HepG2 (cell line): ENCODE measurements around the gene PRR19. TPM values are rescaled to one million over a fixed set of nuclear protein-coding genes. Genes with fewer than 3 reads are reported as not detected.

Experiments
- ARNTL ChIP-seq: sonication (generic); formaldehyde crosslinking; IDR thresholded peaks from 2 replicates; pipeline ENCODE4 v1.4.0; 2020; ENCODE audit warnings: mild to moderate bottlenecking, missing genetic modification reagents
- DNMT3B ChIP-seq: conservative IDR thresholded peaks from 2 replicates; pipeline ENCODE4 v1.6.1; 2016; ENCODE audit warnings: missing biosample characterization, control low read depth
- FLYWCH1 ChIP-seq: sonication (generic); formaldehyde crosslinking; IDR thresholded peaks from 2 replicates; pipeline ENCODE4 v1.8.1; 2023; ENCODE audit warnings: mild to moderate bottlenecking, missing genetic modification reagents
- GATAD1 ChIP-seq: IDR thresholded peaks from 2 replicates; pipeline ENCODE4 v1.6.1; 2016; ENCODE audit warnings: missing genetic modification reagents, missing compliant biosample characterization
- NFAT5 ChIP-seq: sonication (generic); formaldehyde crosslinking; IDR thresholded peaks from 2 replicates; pipeline ENCODE4 v1.4.0; 2020; ENCODE audit warnings: missing genetic modification reagents
- POLR2G ChIP-seq: fragments of 200-400 bp; formaldehyde crosslinking; IDR thresholded peaks from 2 replicates; pipeline ENCODE4 v1.6.1; 2018; ENCODE audit warnings: mild to moderate bottlenecking, low read depth, low read length, moderate library complexity
- REL ChIP-seq: sonication (generic); formaldehyde crosslinking; conservative IDR thresholded peaks from 2 replicates; pipeline ENCODE4 v1.8.0; 2022; ENCODE audit warnings: mild to moderate bottlenecking, missing genetic modification reagents, moderate library complexity
- SSRP1 ChIP-seq: IDR thresholded peaks from 2 replicates; pipeline ENCODE4 v1.6.1; 2016; ENCODE audit warnings: control low read depth
- TEAD2 ChIP-seq: sonication (generic); formaldehyde crosslinking; IDR thresholded peaks from 2 replicates; pipeline ENCODE4 v1.9.0; 2021; ENCODE audit warnings: missing genetic modification reagents
- ZBTB38 ChIP-seq: sonication (generic); formaldehyde crosslinking; IDR thresholded peaks from 2 replicates; pipeline ENCODE4 v1.5.1; 2020; ENCODE audit warnings: mild to moderate bottlenecking, missing genetic modification reagents
- ZFP36L1 ChIP-seq: sonication (generic); formaldehyde crosslinking; IDR thresholded peaks from 2 replicates; pipeline ENCODE4 v1.8.0; 2022; ENCODE audit warnings: mild to moderate bottlenecking, missing genetic modification reagents, moderate library complexity
- ZNF431 ChIP-seq: sonication (generic); formaldehyde crosslinking; IDR thresholded peaks from 2 replicates; pipeline ENCODE4 v1.9.0; 2022; ENCODE audit warnings: missing genetic modification reagents, low read depth, mild to moderate bottlenecking, borderline replicate concordance
- ZNF446 ChIP-seq: sonication (generic); formaldehyde crosslinking; IDR thresholded peaks from 2 replicates; pipeline ENCODE4 v1.5.0; 2020; ENCODE audit warnings: mild to moderate bottlenecking, missing genetic modification reagents
- ZNF496 ChIP-seq: sonication (generic); formaldehyde crosslinking; IDR thresholded peaks from 2 replicates; pipeline ENCODE4 v1.8.1; 2023; ENCODE audit warnings: mild to moderate bottlenecking, moderate library complexity, missing genetic modification reagents; ENCODE audit not compliant: insufficient replicate concordance
- ZNF557 ChIP-seq: sonication (generic); formaldehyde crosslinking; IDR thresholded peaks from 2 replicates; pipeline ENCODE4 v1.4.0; 2020; ENCODE audit warnings: missing genetic modification reagents
- ZNF737 ChIP-seq: sonication (generic); formaldehyde crosslinking; IDR thresholded peaks from 2 replicates; pipeline ENCODE4 v1.5.0; 2020; ENCODE audit warnings: missing genetic modification reagents, mild to moderate bottlenecking, borderline replicate concordance
- polyA plus RNA-seq, 8 experiments: library from polyadenylated mRNA; depleted of rRNA in 3 of 8; stranded (reverse) in 7 of 8; unstranded in 1 of 8; fragments of >200 nt; fragmentation: Illumina TruSeq in 4 of 8; extraction: Trizol in 4 of 8; gene quantifications; 2 replicates each; pipeline versions ENCODE4 v1.2.1 to v1.2.3, GENCODE V29; 2011 to 2016; ENCODE audit warnings: low read depth in 4 of 8, missing spikeins in 1 of 8, mixed read lengths in 1 of 8; ENCODE audit not compliant: insufficient read depth in 1 of 8
- total RNA-seq, 5 experiments: library from RNA; depleted of rRNA; stranded (reverse); fragments of >200 nt; fragmentation: Illumina TruSeq; extraction: Trizol; gene quantifications; 2 replicates each; pipeline ENCODE4 v1.2.3, GENCODE V29; 2016; ENCODE audit warnings: low read depth in 1 of 5
- TF ChIP-seq, protein P1 (sequence below): sonication (generic); formaldehyde crosslinking; IDR thresholded peaks from 2 replicates; pipeline ENCODE4 v1.4.0; 2020; ENCODE audit warnings: missing genetic modification reagents
- TF ChIP-seq, protein P2 (sequence below): sonication (generic); formaldehyde crosslinking; IDR thresholded peaks from 2 replicates; pipeline ENCODE4 v1.5.1; 2020; ENCODE audit warnings: mild to moderate bottlenecking, missing genetic modification reagents, moderate library complexity

Gene PRR19
- total and polyA plus RNA-seq, 2 of the 13 experiments (the other 11 are each of a cell fraction or from before 2014, with no cell fraction given) = 0.21 to 0.33 TPM

- TF ChIP-seq, protein P1, sequence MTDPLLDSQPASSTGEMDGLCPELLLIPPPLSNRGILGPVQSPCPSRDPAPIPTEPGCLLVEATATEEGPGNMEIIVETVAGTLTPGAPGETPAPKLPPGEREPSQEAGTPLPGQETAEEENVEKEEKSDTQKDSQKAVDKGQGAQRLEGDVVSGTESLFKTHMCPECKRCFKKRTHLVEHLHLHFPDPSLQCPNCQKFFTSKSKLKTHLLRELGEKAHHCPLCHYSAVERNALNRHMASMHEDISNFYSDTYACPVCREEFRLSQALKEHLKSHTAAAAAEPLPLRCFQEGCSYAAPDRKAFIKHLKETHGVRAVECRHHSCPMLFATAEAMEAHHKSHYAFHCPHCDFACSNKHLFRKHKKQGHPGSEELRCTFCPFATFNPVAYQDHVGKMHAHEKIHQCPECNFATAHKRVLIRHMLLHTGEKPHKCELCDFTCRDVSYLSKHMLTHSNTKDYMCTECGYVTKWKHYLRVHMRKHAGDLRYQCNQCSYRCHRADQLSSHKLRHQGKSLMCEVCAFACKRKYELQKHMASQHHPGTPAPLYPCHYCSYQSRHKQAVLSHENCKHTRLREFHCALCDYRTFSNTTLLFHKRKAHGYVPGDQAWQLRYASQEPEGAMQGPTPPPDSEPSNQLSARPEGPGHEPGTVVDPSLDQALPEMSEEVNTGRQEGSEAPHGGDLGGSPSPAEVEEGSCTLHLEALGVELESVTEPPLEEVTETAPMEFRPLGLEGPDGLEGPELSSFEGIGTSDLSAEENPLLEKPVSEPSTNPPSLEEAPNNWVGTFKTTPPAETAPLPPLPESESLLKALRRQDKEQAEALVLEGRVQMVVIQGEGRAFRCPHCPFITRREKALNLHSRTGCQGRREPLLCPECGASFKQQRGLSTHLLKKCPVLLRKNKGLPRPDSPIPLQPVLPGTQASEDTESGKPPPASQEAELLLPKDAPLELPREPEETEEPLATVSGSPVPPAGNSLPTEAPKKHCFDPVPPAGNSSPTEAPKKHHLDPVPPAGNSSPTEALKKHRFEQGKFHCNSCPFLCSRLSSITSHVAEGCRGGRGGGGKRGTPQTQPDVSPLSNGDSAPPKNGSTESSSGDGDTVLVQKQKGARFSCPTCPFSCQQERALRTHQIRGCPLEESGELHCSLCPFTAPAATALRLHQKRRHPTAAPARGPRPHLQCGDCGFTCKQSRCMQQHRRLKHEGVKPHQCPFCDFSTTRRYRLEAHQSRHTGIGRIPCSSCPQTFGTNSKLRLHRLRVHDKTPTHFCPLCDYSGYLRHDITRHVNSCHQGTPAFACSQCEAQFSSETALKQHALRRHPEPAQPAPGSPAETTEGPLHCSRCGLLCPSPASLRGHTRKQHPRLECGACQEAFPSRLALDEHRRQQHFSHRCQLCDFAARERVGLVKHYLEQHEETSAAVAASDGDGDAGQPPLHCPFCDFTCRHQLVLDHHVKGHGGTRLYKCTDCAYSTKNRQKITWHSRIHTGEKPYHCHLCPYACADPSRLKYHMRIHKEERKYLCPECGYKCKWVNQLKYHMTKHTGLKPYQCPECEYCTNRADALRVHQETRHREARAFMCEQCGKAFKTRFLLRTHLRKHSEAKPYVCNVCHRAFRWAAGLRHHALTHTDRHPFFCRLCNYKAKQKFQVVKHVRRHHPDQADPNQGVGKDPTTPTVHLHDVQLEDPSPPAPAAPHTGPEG (CRISPR knock-in tag) = no peak
- no peak for TF ChIP-seq ZFP36L1
- no peak for TF ChIP-seq NFAT5 (CRISPR knock-in tag)
- no peak for TF ChIP-seq SSRP1 (CRISPR knock-in tag)
- no peak for TF ChIP-seq ZBTB38
- TF ChIP-seq TEAD2 (CRISPR knock-in tag) = no peak
- no peak; the same call in 1 of the 2 replicates for TF ChIP-seq DNMT3B (CRISPR knock-in tag)
- TF ChIP-seq, protein P2, sequence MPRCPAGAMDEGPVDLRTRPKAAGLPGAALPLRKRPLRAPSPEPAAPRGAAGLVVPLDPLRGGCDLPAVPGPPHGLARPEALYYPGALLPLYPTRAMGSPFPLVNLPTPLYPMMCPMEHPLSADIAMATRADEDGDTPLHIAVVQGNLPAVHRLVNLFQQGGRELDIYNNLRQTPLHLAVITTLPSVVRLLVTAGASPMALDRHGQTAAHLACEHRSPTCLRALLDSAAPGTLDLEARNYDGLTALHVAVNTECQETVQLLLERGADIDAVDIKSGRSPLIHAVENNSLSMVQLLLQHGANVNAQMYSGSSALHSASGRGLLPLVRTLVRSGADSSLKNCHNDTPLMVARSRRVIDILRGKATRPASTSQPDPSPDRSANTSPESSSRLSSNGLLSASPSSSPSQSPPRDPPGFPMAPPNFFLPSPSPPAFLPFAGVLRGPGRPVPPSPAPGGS (CRISPR knock-in tag) = no peak
- peak; percentile 75; the same call in 1 of the 2 replicates for TF ChIP-seq GATAD1 (CRISPR knock-in tag)
- TF ChIP-seq ARNTL = no peak
- no peak for TF ChIP-seq ZNF737
- TF ChIP-seq REL (CRISPR knock-in tag) = no peak
- TF ChIP-seq POLR2G = no peak
- no peak for TF ChIP-seq ZNF431 (CRISPR knock-in tag)
- TF ChIP-seq ZNF496 (CRISPR knock-in tag) = no peak
- no peak for TF ChIP-seq ZNF446 (CRISPR knock-in tag)
- no peak for TF ChIP-seq FLYWCH1 (CRISPR knock-in tag)
- TF ChIP-seq ZNF557 (CRISPR knock-in tag) = no peak
These were observed 33.0 kb upstream of the PRR19 start, which contains the start of gene CIC (continued) for GRCh38 chr19:42268704-42269477.
